ENCODE measurements around the gene TBL1XR1. TPM values are rescaled to one million over a fixed set of nuclear protein-coding genes. Genes with fewer than 3 reads are reported as not detected.

The TBL1XR1 gene
- total and polyA plus RNA-seq, 2 donors (not counting 3 experiments of a cell fraction or from before 2014, with no cell fraction given) = 26.9 to 146 TPM

DNA sequence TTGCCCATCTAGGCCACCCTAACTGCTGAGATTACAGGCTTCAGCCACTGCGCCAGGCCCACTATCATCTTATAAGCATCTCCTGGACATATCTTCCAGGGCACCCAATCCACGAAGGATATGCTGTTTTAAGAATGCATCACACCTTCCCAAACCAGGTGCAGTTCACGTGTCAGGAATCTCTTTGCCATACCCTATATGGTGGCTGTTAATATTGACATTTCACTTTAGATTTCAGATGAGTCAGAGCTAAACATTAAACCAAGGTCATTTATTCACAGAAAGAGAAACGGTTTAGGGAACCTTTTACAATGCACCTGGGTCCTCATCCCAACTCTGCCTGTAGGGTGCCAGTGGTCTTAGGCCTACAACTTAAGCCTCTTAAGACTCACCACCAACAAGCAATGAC lies 85.7 kb downstream of the TBL1XR1 start:
- no peak overlapping the region for H3K4me2 ChIP-seq (ENCODE audit: insufficient read depth, low read length)
- TF ChIP-seq POLR2A (IDR thresholded peaks at IDR 0.05; ENCODE audit: low read depth, low read length) (no peak), EZH2 (IDR thresholded peaks at IDR 0.05; ENCODE audit: borderline replicate concordance, low read depth, low read length, severe bottlenecking) (no peak), FOS (IDR thresholded peaks at IDR 0.05; ENCODE audit: borderline replicate concordance, insufficient read depth, low read length) (no peak), JUN (IDR thresholded peaks at IDR 0.05; ENCODE audit: borderline replicate concordance, insufficient read depth, insufficient read length, low read depth) (no peak), POLR2AphosphoS5 (IDR thresholded peaks at IDR 0.05; ENCODE audit: insufficient read depth, low read depth, low read length) (no peak), GATA2 (IDR thresholded peaks at IDR 0.05; ENCODE audit: insufficient read depth, insufficient read length, low read depth, low read length) (no peak), MYC (IDR thresholded peaks at IDR 0.05; ENCODE audit: low read depth, low read length) (no peak), CTCF (IDR thresholded peaks at IDR 0.05; ENCODE audit: extremely low read depth in 1 of 2, insufficient read depth in 1 of 2, low read depth in 1 of 2, low read length in 2 of 2) (no peak)
- TF ChIP-seq, protein P1, sequence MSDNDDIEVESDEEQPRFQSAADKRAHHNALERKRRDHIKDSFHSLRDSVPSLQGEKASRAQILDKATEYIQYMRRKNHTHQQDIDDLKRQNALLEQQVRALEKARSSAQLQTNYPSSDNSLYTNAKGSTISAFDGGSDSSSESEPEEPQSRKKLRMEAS (IDR thresholded peaks at IDR 0.05; ENCODE audit: insufficient read depth, insufficient read length) = no peak
- BruUV-seq (replicated peaks) = no TSS peak
- no peak overlapping the region for H3K4me3 ChIP-seq (replicated peaks in 1 of 3; ENCODE audit: insufficient read depth in 1 of 3, low read depth in 1 of 3, low read length in 3 of 3)
- H2AFZ ChIP-seq (ENCODE audit: low read depth, low read length) = no peak overlapping the region
- no peak overlapping the region for H3K9ac ChIP-seq (replicated peaks; ENCODE audit: extremely low read depth, insufficient read depth, low read length)
- H4K20me1 ChIP-seq (replicated peaks; ENCODE audit: control insufficient read depth, extremely low read depth, insufficient read depth, low read length) = peaks cover 11% of the 10 kb centered on the region
- H3K79me2 ChIP-seq (ENCODE audit: control insufficient read depth, insufficient read depth, low read length) = peaks cover 97% of the 10 kb centered on the region
- FAIRE-seq = no peak
- intact Hi-C loops (cut with micrococcal nuclease) = no loop called here
- H3K4me1 ChIP-seq (ENCODE audit: control insufficient read depth, extremely low read depth, insufficient read depth, low read length) = no peaks in the 10 kb centered on the region
- POLR2A ChIA-PET = no interaction called here
- H3K27ac ChIP-seq (ENCODE audit: insufficient read depth, low read depth, low read length) = no peak overlapping the region
- DNase-seq (ENCODE audit: low read depth, low spot score) = no peak
- no peaks in the 10 kb centered on the region for H3K9me3 ChIP-seq (replicated peaks; ENCODE audit: control insufficient read depth, insufficient read depth, low read length)
- CTCF ChIA-PET = interaction anchor here (1.4 kb wide), 1 partner anchor 12 kb away, joined by 3 read pairs; no protein-coding TSS in a partner anchor
- no peaks in the 10 kb centered on the region for H3K36me3 ChIP-seq (ENCODE audit: control insufficient read depth in 2 of 2, extremely low read depth in 1 of 2, insufficient read depth in 2 of 2, low read length in 2 of 2)
- dilution Hi-C loops (cut with MboI; ENCODE audit: extremely low pct_ligation_motif_present, low sequenced_read_pairs) = no loop called here
- H3K27me3 ChIP-seq (ENCODE audit: control insufficient read depth in 2 of 2, insufficient read depth in 2 of 2, low read length in 2 of 2) = no peaks in the 10 kb centered on the region
- H3K9me1 ChIP-seq (replicated peaks; ENCODE audit: control insufficient read depth, extremely low read depth, insufficient read depth, low read length) = no peaks in the 10 kb centered on the region

All from endothelial cell of umbilical vein (primary cell).